Measurements from ENCODE around the gene CUL5. TPM values are rescaled to one million over a fixed set of nuclear protein-coding genes. Genes with fewer than 3 reads are reported as not detected.

Gene CUL5
- total RNA-seq, 1 donor from 2014 or later: 35.8 TPM

- no peak overlapping the region for H3K4me3 Mint-ChIP-seq (ENCODE audit: unreplicated experiment)
- H3K36me3 Mint-ChIP-seq (ENCODE audit: unreplicated experiment): peaks cover 40% of the 10 kb centered on the region
- H3K4me1 Mint-ChIP-seq (ENCODE audit: unreplicated experiment): peaks cover 2% of the 10 kb centered on the region
- H3K27ac Mint-ChIP-seq (ENCODE audit: unreplicated experiment): no peak overlapping the region
- TF ChIP-seq, protein P1, sequence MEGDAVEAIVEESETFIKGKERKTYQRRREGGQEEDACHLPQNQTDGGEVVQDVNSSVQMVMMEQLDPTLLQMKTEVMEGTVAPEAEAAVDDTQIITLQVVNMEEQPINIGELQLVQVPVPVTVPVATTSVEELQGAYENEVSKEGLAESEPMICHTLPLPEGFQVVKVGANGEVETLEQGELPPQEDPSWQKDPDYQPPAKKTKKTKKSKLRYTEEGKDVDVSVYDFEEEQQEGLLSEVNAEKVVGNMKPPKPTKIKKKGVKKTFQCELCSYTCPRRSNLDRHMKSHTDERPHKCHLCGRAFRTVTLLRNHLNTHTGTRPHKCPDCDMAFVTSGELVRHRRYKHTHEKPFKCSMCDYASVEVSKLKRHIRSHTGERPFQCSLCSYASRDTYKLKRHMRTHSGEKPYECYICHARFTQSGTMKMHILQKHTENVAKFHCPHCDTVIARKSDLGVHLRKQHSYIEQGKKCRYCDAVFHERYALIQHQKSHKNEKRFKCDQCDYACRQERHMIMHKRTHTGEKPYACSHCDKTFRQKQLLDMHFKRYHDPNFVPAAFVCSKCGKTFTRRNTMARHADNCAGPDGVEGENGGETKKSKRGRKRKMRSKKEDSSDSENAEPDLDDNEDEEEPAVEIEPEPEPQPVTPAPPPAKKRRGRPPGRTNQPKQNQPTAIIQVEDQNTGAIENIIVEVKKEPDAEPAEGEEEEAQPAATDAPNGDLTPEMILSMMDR (IDR thresholded peaks at IDR 0.05): peak; percentile 32
- no peak for DNase-seq (ENCODE audit: extremely low spot score, unreplicated experiment)
- H3K9me3 Mint-ChIP-seq (ENCODE audit: unreplicated experiment): no peaks in the 10 kb centered on the region
- H3K27me3 Mint-ChIP-seq (ENCODE audit: unreplicated experiment): no peaks in the 10 kb centered on the region
These were observed 127.3 kb downstream of the CUL5 start for GRCh38 chr11:108135845-108136544.

DNA sequence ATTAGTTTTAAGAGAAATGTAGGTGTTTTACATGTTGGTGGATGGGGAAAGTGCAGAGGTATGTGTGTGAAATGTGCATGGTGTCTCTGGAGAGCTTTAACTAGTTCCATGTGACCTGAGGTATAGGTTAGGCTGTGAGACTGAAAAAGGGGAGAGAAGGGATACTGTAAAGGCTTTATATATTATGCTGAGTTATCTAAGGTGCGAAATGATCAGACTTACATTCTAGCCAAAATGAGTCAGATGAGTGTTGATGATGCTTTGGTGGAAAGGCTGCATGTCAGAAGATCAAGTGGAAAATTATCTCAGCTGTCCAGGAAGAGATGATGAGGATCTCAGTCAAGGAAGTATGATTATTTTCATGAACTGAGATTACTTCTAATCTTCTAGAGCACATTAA, 128.5 kb downstream of the CUL5 start:
- Mint-ChIP-seq H3K27me3 (ENCODE audit: unreplicated experiment) (no peaks in the 10 kb centered on the region), H3K9me3 (ENCODE audit: unreplicated experiment) (no peaks in the 10 kb centered on the region), H3K4me3 (ENCODE audit: unreplicated experiment) (no peak overlapping the region), H3K36me3 (ENCODE audit: unreplicated experiment) (peaks cover 45% of the 10 kb centered on the region), H3K27ac (ENCODE audit: unreplicated experiment) (no peak overlapping the region), H3K4me1 (ENCODE audit: unreplicated experiment) (peaks cover 2% of the 10 kb centered on the region)
- DNase-seq (ENCODE audit: extremely low spot score, unreplicated experiment): no peak
- TF ChIP-seq, protein P1 (IDR thresholded peaks at IDR 0.05): no peak

GRCh38 chr11:108142304-108142703, 133.6 kb downstream of the CUL5 start:
- no peaks in the 10 kb centered on the region for H3K9me3 Mint-ChIP-seq (ENCODE audit: unreplicated experiment)
- no peaks in the 10 kb centered on the region for H3K27me3 Mint-ChIP-seq (ENCODE audit: unreplicated experiment)
- H3K4me1 Mint-ChIP-seq (ENCODE audit: unreplicated experiment): no peaks in the 10 kb centered on the region
- TF ChIP-seq, protein P1 (IDR thresholded peaks at IDR 0.05): no peak
- H3K4me3 Mint-ChIP-seq (ENCODE audit: unreplicated experiment): no peak overlapping the region
- H3K27ac Mint-ChIP-seq (ENCODE audit: unreplicated experiment): no peak overlapping the region
- peaks cover 68% of the 10 kb centered on the region for H3K36me3 Mint-ChIP-seq (ENCODE audit: unreplicated experiment)
- DNase-seq (ENCODE audit: extremely low spot score, unreplicated experiment): no peak

GRCh38 chr11:108144615-108145014, 135.9 kb downstream of the CUL5 start:
- peaks cover 78% of the 10 kb centered on the region for H3K36me3 Mint-ChIP-seq (ENCODE audit: unreplicated experiment)
- no peaks in the 10 kb centered on the region for H3K9me3 Mint-ChIP-seq (ENCODE audit: unreplicated experiment)
- H3K27ac Mint-ChIP-seq (ENCODE audit: unreplicated experiment): no peak overlapping the region
- DNase-seq (ENCODE audit: extremely low spot score, unreplicated experiment): no peak
- H3K4me1 Mint-ChIP-seq (ENCODE audit: unreplicated experiment): no peaks in the 10 kb centered on the region
- no peaks in the 10 kb centered on the region for H3K27me3 Mint-ChIP-seq (ENCODE audit: unreplicated experiment)
- no peak overlapping the region for H3K4me3 Mint-ChIP-seq (ENCODE audit: unreplicated experiment)
- TF ChIP-seq, protein P1 (IDR thresholded peaks at IDR 0.05): no peak

DNA sequence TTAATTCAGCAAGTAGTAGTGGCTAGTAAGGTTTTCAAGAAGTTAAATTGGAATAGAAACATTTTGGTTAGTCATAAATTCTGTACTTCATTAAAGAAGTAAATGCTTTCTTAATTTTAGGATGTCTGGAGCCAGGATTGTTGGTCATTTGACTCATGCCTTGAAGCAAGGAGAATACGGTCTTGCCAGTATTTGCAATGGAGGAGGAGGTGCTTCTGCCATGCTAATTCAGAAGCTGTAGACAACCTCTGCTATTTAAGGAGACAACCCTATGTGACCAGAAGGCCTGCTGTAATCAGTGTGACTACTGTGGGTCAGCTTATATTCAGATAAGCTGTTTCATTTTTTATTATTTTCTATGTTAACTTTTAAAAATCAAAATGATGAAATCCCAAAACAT, 138.5 kb downstream of the CUL5 start:
- H3K27ac Mint-ChIP-seq (ENCODE audit: unreplicated experiment): no peak overlapping the region
- no peaks in the 10 kb centered on the region for H3K27me3 Mint-ChIP-seq (ENCODE audit: unreplicated experiment)
- H3K36me3 Mint-ChIP-seq (ENCODE audit: unreplicated experiment): peaks cover 74% of the 10 kb centered on the region
- H3K4me3 Mint-ChIP-seq (ENCODE audit: unreplicated experiment): no peak overlapping the region
- no peaks in the 10 kb centered on the region for H3K9me3 Mint-ChIP-seq (ENCODE audit: unreplicated experiment)
- H3K4me1 Mint-ChIP-seq (ENCODE audit: unreplicated experiment): no peaks in the 10 kb centered on the region
- DNase-seq (ENCODE audit: extremely low spot score, unreplicated experiment): no peak
- TF ChIP-seq, protein P1 (IDR thresholded peaks at IDR 0.05): no peak
